Stimulated activated CD4-positive, alpha-beta T cell treated with anti-CD3 and anti-CD28 coated beads, TNF-alpha, amount 100 ng/mL, for 1 hour (primary cell): ENCODE measurements around the gene TRABD2B.

Experiments used
- DNase-seq, 3 donors: peaks; one replicate each; pipeline ENCODE4 v3.0.0-alpha.2; 2020; ENCODE audit warnings: low read depth in 3 of 3, low spot score in 1 of 3

TRABD2B gene

GRCh38 chr1:47912756-47913155, 84.4 kb downstream of the TRABD2B start:
- no peak for DNase-seq

DNA sequence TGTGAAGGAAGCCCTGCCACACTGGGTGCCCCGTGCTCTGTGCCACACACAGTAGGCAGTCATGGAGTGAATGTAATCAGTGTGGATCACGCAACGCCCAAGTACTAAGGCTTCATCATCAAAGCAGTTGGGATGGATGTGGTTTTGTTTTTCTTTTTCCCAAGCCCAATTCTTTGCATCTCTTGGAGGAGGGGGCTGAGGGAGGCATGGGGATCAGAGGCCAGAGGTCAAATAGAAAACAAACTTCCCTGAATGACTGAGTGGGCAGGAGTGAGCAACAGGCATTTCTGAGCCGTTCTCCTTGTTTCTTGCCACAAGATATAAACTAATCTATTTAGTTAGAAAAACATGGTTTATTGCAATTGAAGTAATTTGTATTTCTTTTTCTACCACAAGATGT, 85.3 kb downstream of the TRABD2B start:
- no peak for DNase-seq

DNA sequence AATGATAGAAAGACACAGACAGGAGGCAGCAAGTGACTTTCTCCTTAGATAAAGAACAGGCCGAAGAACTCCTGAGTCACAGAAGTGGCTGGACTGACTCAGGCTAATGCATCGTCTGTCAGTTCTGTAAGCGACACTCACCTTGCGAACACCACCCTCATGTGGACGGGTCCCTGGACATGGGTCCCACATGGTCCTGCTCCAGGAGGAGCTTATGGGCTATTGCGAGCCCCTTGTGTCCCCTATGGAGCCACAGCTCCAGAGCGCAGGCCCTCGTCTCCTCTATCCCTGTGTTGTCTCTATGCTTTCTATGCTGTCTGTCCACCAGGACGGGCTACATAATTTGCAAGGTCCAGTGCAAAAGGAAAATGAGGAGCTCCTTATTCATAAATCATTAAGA, 85.8 kb downstream of the TRABD2B start:
- DNase-seq: no peak

- DNase-seq: no peak
These were observed 88.9 kb downstream of the TRABD2B start for GRCh38 chr1:47908258-47908657.

GRCh38 chr1:47907177-47907528, 90.0 kb downstream of the TRABD2B start:
- DNase-seq: no peak

DNA sequence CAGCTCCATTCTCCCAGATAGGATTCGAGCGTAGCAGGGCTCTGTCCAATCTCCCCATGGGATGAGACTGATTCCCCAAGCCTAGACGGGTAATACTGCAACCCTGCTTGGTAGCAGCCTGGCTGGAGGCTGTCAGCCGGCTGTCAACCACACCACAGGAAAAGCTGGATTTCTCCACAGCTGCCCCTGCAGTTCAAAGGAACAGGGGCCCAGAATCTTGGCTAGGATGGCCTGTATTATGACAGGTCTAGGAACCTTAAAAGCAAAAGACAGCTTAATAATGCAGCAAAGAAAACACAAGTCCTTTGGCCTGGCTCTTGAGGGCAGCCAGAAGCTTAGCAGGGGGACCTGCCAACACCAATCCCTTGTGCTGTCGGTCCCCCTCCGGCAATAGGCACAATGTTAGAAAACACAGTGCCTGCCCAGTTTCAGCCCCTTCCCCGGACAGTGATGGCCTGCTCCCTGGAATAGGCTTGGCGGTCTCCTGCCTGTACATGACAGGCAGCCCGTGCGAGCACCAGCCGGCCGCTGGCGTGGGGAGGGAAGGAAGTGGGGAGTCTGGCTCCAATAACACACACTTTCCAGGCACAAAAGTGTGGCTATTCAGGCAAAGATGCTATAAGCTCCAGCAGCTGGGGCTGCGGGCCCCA, 90.5 kb downstream of the TRABD2B start:
- no peak for DNase-seq

DNA sequence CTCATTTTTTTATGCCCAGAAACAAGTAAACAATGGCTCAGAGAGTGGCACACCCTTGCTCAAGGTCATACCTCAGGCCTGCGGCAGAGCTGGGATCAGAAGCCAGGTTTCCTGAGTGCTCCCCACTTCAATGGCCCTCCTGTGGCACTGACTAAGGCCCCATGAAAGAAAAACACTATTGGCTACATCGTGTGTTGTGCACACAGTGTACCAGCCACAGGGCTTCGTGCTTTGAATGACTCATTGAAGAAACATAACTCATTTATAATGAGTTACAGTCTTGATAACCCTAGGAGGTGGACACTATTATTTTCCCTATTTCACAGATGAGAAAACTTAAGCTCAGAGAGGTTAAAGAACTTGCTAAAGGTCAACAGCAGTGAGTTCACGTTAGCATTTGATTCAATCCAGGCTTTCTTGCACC, 91.2 kb downstream of the TRABD2B start:
- DNase-seq: no peak

- no peak for DNase-seq
These were observed 93.5 kb downstream of the TRABD2B start for GRCh38 chr1:47903723-47904122.

DNA sequence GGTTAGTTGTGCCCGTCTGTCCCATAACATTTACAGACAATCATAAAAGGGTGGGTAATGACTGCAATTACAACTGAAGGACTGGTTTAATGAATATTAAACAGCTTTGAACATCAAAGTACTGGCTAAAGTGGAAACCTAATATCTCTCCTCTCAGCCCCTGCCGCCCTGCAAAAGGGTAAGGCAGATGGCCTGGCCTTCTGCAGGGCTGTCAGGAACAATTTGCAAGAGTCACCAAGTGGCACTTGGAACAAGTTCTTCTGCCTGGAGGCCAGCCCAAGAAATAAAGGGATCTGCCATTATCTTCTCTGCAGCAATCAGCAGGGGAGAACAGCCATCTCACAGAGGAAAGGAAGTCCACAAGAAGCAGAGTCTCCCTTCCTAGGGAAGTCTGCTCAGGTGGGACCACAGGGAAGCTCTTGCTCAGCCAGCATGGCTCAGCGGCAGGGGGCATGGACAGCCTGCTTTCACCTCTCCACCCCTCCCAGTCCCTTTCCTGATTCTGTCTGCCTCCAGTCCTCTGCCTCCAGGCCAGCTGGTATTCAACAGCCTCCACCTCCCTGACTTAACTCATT, 96.1 kb downstream of the TRABD2B start:
- no peak for DNase-seq

DNA sequence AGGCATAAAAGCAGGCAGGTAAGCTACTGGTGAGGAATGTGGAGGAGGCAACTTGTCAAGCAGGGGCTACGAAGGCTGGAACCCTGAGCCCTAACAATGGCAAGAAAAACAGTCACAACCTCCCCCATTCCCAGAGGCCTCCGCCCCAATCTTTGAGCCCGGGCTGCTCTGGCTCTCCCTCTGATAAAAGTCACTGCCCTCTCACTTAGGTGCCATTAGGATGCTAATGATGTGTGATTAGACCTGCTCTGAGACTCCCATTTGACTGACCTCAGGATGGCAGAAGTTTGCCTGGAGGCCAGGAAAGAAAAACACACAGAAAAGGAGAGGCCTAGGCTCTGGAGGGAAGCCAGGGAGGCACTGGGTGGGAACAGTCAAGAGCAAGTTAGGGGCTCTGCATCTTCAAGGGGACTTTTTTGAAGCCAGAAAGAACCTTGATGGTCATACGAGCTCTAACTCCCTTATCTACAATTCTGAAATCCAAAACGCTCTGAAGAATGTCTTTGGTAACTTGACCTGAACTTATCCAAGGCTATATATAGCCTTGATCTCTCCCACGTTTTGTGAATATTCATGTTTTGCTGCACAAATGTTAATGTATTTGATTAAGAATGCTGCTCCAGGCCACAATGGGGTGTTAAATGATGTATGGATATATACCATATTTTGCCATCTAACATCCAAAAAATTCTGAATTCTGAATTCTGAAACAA, 98.9 kb downstream of the TRABD2B start:
- no peak for DNase-seq

GRCh38 chr1:47895279-47896125, 101.7 kb downstream of the TRABD2B start:
- DNase-seq: no peak

DNA sequence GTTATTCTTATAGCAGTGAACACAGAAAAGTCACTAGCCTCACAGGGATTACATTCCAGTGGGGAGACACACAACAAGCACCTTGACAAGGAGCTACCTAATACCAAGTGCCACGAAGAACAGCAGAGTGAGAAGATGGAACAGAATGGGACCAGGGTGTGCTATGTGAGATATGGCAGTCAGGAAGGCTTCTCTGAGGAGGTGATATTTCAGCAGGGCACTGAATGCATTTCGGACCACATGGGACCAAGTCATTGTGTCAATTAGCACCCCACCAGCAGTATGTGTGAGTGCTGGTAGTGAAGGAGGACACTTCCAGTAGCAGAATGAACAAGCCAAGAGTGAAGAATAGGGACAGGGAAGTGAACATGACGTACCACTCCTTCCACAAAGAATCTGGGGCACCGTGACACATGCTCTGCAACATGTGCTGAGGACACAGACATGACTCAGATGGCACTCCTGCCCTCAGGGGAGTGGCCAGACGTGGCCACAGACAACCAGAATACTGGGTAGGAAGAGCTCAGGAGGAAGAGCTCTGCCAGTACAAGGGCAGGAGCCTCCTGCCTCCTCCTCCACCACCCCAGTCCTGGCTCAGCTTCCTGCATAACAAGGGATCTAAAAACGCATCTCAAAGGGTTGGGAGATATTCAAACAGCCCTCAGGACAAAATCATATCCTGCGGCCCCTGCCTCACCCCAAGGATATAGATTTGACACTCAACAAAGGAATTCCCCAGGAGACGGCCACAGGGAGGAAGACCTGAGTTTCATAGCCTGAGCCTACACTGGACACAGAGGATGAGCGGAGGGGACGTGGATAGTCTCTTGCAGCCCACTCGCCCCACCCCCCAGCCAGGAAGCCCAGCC, 102.5 kb downstream of the TRABD2B start:
- DNase-seq: no peak

DNA sequence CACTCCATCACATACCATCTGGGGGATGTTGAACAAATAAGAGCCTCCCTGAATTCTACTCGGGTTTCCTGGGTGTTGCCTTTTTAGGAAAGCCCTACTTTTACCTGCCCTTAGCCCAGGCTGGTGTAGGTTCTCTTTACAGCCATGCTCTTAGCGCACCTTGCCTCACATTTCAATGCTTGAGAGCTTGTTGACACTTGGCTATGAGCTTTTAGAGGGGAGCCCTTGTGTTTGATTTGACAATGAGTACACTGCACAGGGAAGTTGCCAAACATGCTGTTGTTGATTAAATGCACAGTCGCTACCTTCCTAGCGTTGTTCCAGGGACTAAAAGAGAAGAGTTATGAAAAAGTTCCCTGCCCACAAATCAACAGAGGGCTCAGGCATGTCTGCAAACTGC, 103.8 kb downstream of the TRABD2B start:
- no peak for DNase-seq

DNA sequence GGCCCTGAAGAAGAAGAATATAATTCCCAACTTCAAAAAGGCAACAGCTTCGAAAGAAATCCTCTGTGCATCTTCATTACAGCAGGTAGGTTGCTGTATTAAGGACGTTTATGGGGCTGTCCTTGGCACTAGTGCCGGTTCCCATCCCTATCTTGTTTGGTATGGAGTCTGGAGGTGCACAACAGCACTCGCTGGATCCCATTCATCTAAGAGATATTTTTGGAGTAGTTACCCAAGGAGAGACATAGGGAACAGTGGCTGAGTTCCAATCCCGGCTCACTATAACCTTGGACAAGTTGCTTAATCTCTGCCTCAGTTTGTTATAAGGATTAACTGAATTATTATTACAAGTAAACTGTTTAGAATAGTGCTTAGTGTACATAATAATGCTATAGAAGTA, 106.4 kb downstream of the TRABD2B start:
- DNase-seq: no peak

GRCh38 chr1:47888294-47888629, 108.9 kb downstream of the TRABD2B start:
- no peak for DNase-seq

DNA sequence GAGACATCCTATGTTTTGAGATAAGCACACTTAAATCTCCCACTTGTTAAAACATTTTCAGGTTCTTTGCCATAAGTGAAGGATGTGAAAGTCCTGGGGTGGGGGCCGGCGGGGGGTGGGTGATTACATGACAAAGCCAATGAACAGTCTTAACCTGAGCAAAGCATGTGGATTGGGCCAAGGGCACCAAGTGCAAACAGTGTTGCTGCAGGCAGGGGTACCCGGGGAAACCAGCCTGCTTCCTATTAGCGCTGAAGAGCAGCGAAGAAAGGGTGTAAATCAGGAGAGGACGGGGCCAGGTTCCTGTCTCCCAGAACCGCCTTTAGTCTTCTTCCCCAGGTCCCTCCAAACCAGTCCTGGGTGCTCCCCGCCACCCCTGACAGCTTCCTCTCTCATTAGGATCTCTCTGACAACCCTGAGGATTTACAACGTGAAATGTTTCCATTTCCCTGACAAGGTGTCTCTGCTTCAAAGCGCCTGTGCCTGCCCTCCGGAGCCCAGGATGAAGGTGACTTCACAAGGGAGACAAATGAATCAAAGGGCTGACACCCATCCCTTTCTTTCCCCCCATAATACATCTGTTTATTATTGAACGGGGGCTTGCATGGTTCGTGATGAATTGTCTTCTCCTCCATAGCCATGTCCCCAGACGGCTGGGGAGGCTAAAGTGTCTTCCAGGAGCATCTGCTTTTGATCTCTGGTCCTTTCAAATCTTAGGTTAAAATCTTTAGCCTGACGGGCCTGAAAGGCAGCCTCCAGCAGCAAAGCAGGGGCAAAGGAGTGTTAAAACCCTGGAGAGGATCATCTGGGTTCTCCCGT, 109.5 kb downstream of the TRABD2B start:
- DNase-seq: no peak

- DNase-seq: no peak
These were observed 110.1 kb downstream of the TRABD2B start for GRCh38 chr1:47887060-47887459.

DNA sequence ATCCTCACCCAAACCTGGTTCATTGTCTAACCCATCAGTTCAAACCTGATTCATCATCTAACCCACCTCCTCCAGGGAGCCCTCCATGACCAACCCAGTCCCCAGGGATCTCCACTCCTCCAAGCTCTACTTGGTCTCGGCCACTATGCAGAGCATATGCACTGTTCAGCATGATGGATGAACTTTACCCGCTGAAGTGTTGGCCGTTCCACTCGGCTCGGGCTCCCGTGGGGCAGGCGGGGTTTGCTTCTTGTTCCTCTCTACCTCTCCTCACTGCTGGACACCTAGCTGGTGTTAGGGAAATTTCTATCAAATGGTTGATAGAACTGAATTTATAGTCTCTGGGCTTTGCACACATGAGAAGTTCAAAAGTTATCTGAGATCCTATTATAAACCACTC, 111.0 kb downstream of the TRABD2B start:
- no peak for DNase-seq

DNA sequence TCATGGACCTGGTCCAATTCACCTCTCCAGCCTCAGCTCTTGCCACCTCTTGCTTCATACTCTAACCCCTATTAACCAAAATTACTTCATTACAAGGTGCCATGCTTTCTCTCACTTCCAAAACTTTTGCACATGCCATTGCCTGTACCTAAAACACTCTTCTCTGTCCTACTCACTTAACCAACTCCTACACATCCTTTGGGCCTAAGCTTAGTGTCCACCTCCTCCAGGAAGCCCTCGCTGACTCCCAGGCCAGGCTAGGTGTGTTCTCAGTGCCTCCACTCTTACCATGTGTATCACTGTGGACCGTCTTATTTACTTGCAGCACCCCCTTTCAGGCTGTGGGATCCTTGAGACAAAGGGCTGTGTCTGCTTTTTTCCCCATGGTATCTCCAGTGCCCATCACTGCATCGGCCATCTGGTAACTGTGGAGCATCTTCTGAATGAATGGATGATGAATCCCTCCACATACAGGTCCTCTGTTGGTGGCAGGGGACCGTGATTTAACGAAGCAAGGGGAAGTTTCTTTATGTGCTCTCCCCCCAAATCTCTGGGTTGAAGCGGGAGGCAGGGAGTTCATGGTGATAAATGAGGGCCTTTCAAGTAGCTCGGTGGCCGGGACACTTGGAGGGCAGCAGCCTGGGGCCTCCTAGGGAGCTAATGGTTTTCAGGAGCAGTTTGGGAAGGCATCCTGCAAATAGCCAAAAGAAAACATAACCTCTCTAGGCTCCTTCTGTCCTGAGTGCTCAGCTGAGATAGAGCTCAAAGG, 111.9 kb downstream of the TRABD2B start:
- no peak for DNase-seq
